ENCODE results near the gene ALG3. TPM values are rescaled to one million over a fixed set of nuclear protein-coding genes. Genes with fewer than 3 reads are reported as not detected.
A peak's percentile ranks its signal among the peaks of the same experiment; 100 is the strongest.

The ALG3 gene
- total and polyA plus RNA-seq, 9 donors: 17.8 to 42.0 (median 23.0) TPM

DNA sequence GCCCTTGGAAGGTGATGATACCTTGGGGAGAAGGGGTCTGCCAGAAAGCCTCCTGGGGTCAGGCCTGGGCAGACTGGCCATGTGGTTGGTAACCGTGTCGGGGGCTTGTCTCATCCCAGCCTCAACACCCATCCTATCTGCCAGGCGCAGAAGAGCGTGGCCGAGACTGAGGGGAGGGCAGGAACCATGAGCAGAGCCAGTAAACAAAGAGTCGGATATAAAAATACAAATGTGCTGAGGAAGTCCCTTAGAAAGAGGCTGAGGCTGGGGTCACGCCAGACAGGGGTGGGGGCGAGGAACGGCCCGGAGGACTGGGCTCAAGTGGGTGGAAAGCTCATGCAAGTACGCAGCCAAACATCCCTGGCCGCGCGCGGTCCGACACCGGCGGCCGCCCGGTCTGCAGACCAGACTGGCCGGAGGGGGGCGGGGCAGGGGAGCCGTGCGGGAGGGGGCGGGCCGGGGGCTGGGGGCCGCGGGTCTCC, 10.7 kb upstream of the ALG3 start:
- peak in 1 of 5 donors; percentile 40 for DNase-seq
- intact Hi-C loops (cut with DNase I): loop anchor here in 1 of 4 donors (10.0 kb wide), 1 partner anchor 365 kb away; no protein-coding TSS in a partner anchor
- Histone ChIP-seq H3K4me3 (no peak overlapping the region), H3K27me3 (peaks cover 5% of the 10 kb centered on the region), H3K9me3 (no peaks in the 10 kb centered on the region), H3K27ac (no peak overlapping the region), H3K4me1 (ENCODE audit: insufficient read depth) (peaks cover 13% of the 10 kb centered on the region), H3K36me3 (no peaks in the 10 kb centered on the region)
- 5 to 16% (median 10%) methylated on average over 19 to 28 of the region's 28 CpGs for WGBS, 3 donors
- TF ChIP-seq CTCF (IDR thresholded peaks at IDR 0.05): no peak
- no peak for TF ChIP-seq POLR2A (IDR thresholded peaks at IDR 0.05)
- no peak for TF ChIP-seq EP300 (IDR thresholded peaks at IDR 0.05)

GRCh38 chr3:184258926-184259325, 10.2 kb upstream of the ALG3 start:
- Histone ChIP-seq H3K27ac (no peak overlapping the region), H3K4me3 (no peak overlapping the region), H3K27me3 (peaks cover 5% of the 10 kb centered on the region), H3K9me3 (no peaks in the 10 kb centered on the region), H3K4me1 (ENCODE audit: insufficient read depth) (peaks cover 13% of the 10 kb centered on the region), H3K36me3 (no peaks in the 10 kb centered on the region)
- intact Hi-C loops (cut with DNase I): loop anchor here in 1 of 4 donors (10.0 kb wide), 1 partner anchor 364 kb away; no protein-coding TSS in a partner anchor
- DNase-seq: no peak
- 80 to 86% (median 85%) methylated on average over 5 of the region's 5 CpGs for WGBS, 3 donors
- TF ChIP-seq POLR2A (IDR thresholded peaks at IDR 0.05): no peak
- no peak for TF ChIP-seq CTCF (IDR thresholded peaks at IDR 0.05)
- TF ChIP-seq EP300 (IDR thresholded peaks at IDR 0.05): no peak

GRCh38 chr3:184257083-184257915, 8.5 kb upstream of the ALG3 start:
- peaks cover 13% of the 10 kb centered on the region for H3K4me1 ChIP-seq (ENCODE audit: insufficient read depth)
- 88 to 92% (median 90%) methylated on average over 23 of the region's 23 CpGs for WGBS, 3 donors
- TF ChIP-seq POLR2A (IDR thresholded peaks at IDR 0.05) (no peak), EP300 (IDR thresholded peaks at IDR 0.05) (no peak), CTCF (IDR thresholded peaks at IDR 0.05) (no peak)
- DNase-seq: no peak
- no peaks in the 10 kb centered on the region for H3K36me3 ChIP-seq
- no peaks in the 10 kb centered on the region for H3K9me3 ChIP-seq
- intact Hi-C loops (cut with DNase I): loop anchor here in 1 of 4 donors (10.0 kb wide), 1 partner anchor 362 kb away; no protein-coding TSS in a partner anchor
- no peak overlapping the region for H3K27ac ChIP-seq
- no peak overlapping the region for H3K4me3 ChIP-seq
- no peaks in the 10 kb centered on the region for H3K27me3 ChIP-seq

GRCh38 chr3:184255291-184256039, 6.7 kb upstream of the ALG3 start:
- no peak overlapping the region for H3K4me3 ChIP-seq

More at GRCh38 chr3:184255291-184256039, 6.7 kb upstream of the ALG3 start:
- TF ChIP-seq EP300 (IDR thresholded peaks at IDR 0.05) (no peak), CTCF (IDR thresholded peaks at IDR 0.05) (no peak), POLR2A (IDR thresholded peaks at IDR 0.05) (no peak)
- intact Hi-C loops (cut with DNase I): loop anchor here in 1 of 4 donors (10.0 kb wide), 1 partner anchor 361 kb away; no protein-coding TSS in a partner anchor
- whole genome bisulfite sequencing, 3 donors: 88 to 95% (median 92%) methylated on average over 3 of the region's 3 CpGs
- Histone ChIP-seq H3K4me1 (ENCODE audit: insufficient read depth) (peaks cover 6% of the 10 kb centered on the region), H3K27me3 (no peaks in the 10 kb centered on the region), H3K9me3 (no peaks in the 10 kb centered on the region), H3K27ac (no peak overlapping the region), H3K36me3 (no peaks in the 10 kb centered on the region)
- no peak for DNase-seq
